ENCODE data around the gene RNF208.

DNA sequence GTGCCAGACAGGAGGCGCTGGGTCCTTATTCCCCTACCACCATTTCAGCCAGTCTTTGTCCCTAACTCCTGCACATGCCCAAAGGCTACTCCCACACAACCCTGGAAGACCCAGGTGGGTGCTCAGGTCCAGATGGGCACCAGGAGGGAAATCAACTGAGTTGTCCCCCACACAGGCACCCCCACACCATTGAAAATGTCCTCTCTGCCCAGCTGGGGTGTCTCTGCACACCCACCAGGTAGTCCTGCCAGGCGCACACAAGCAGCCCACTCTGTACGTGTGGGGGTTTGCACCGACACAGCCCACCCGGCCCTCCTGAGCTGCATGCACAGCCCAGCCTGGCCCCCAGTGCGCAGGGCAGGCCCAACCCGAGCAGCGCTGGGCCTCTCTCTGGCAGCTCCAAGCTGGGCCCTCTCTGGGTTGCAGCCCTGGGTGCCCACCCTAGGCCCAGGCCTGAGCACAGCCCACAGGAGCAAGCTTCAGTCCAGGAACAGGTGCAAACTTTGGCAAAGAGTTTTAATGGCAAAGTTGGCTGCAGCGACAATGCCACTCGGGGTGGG lies 2.2 kb downstream of the RNF208 start:
- no peak for TF ChIP-seq CTCF (IDR thresholded peaks at IDR 0.05; ENCODE audit: poor library complexity, severe bottlenecking)
- no peak for TF ChIP-seq EP300 (conservative IDR thresholded peaks at IDR 0.05; ENCODE audit: poor library complexity, severe bottlenecking)
- no peak for TF ChIP-seq EZH2 (IDR thresholded peaks at IDR 0.05; ENCODE audit: borderline replicate concordance, insufficient read depth, low read length, poor library complexity, severe bottlenecking)
- TF ChIP-seq POLR2AphosphoS5 (IDR thresholded peaks at IDR 0.05), result no peak
- no peak for TF ChIP-seq RAD21 (conservative IDR thresholded peaks at IDR 0.05)
